NCI-H146 treated with DMSO at 0.1 percent for 48 hours (cell line): ENCODE data around the gene CCNF.
"Not testable (repeated sequence)": the region's sequence is repeated elsewhere in the genome, so short reads cannot be mapped to it uniquely, and the experiment has no call there.

Source experiments
- DNase-seq: peaks from one replicate; lab custom pipeline; 2025; ENCODE audit not compliant: unreplicated experiment; lab: John Stamatoyannopoulos, UW

The CCNF gene

DNA sequence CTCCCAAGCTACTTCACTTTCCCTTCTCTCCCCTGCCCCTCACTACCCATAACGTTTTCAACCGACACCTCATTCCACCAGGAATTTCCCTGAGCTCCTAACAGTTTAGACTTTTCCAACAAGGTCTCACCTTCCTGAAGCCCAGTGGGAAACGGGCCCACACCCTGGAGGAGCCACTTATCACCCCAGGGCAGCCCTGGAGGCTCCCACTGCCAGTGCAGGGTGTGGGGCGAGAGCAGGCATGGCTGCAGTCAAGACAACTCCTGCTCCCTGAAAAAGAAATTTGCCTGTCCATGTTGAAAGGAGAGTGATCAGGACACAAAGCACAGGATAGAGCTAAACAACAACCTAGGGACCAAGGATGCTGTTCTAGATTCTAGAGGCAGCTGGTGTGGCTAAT, 1.7 kb upstream of the CCNF start:
- DNase-seq: no peak

DNA sequence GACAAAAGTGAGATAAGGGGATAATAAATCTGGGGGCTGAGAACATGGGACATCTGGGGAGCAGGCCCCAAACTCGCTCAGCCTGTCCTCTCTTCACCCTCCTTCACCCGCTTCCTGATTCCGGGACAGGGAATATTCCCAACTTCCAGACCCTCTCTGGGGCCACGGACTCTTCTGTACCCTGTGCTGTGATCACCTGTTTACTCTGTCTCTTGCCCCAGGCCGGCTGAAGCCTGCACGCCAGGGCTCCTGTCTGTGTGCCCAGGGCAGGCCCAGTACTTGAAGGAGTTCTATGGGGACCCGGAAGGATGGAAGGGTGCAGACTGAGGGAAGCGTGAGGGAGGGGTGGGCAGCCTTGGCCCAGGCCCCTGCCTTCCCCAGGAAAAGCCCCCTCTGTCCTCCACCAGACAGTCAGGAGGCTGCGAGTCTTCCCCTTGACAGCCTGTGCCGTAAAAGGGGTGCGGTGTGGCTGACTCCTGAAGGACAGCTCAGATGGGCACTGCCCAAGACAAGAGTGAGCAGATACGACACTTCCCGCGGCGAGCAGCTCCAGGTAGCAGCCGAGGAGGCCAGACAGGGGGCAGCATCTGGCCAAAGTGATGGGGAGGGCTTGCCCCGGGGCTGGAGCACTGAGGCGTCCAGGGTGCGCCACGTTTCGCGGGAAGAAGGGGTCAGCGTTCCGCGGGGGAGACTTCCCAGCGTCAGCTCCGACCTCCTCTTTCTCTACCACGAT, 1.0 kb upstream of the CCNF start:
- peak; percentile 63 for DNase-seq

DNA sequence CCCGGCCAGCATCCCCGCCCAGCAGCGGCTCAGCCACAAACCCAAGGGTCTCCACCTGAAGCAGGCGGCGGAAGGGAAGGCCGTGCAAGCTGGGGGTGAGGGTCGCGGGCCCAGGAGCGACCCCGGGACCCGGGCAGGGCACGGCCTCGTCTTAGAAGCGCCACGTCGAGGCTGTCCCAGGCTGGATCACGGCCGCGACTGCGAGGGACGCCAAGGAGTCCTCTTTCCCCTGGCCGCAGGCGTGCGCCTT, 538 bp upstream of the CCNF start:
- no peak for DNase-seq

DNA sequence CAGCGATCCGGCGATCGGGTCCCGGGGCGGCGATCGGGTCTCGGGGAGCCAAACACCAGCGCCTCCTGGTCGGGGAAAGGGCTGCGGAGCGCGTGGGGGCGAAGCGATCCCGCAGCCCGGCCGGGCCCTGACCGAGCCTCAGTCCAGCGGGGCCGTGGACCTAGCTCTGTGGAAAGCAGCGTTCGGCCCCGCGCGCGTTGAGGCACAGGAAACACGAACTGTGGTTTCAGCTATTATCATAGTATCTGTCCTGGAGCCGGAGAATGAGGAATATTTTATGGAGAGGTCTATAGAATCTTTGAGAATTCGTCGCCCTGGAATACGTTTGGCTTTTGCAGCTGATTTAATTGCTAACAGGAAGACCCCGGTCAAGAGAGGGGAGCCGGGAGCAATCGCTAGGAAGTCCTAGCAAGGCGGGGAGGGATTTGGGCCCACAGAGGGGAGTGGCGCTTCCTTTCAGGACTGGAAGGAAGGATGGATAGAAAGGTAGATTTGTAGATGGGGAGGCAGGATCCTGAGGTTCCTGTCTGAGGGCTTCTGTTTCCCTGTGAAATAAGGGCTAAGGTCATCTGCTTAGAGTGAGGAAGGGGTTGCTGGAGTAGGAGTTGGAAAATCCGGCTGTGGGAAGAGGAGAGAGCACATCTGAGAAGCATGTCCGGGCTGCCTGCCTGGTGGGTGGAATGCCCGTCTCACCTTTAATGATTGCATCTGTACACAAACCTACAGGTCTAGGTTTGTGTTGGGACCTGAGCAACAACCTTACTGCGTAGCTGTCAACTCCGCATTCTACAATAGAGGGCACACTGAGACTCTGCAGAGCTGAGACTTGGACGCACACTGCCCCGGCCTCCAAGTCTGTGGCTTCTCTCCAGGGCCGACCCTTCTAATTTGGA, 770 bp downstream of the CCNF start:
- DNase-seq: no peak

DNA sequence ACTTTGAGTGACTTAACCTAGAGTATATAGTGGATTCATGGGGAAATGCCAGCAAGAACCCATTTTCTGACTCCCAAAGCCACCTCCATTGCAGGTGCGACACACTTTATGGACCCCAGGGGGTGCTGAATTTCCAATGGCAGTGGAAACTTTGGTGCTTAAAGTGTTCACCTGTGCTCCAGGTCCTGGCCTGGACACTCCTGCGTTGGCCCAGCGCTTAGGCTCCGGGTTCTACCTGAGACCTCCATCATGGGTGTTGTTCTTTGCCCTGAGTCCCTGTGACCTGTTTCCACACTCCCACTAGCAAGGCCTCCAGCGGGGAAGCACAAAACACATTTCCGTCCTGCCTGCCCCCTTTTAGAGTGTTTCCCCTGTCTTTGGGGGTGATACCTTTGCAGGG, 3.0 kb downstream of the CCNF start:
- DNase-seq: no peak

DNA sequence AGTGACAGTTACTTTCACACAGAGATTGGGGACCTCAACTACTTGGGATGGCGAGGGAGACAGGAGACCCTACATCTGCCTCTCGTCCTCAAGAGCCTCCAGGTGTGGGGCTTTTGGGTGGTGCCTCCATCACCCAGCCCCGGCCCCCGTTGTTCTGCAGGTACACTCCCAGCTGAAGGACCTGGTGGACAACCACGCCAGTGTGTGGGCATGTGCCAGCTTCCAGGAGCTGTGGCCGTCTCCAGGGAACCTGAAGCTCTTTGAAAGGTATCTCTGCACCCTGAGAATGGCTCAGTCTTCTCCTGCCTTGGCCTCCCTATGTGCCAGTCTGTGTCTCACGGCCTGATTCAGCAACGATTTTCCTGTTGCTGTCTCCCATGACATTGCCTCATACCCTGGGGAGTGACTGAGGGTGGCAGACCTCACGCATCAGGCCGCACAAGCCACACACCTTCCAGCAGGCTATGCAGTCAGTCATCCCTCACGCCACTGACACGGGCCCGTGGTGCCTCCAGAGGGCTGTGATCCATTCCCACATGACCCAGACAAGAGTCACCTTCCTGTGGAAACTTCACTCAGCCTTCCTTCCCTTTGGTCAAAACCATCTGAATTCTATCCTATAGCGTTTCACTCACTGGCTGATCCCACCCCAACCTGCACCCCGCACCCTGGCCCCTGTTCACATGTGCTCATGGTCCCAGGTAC, 3.7 kb downstream of the CCNF start:
- DNase-seq: no peak

DNA sequence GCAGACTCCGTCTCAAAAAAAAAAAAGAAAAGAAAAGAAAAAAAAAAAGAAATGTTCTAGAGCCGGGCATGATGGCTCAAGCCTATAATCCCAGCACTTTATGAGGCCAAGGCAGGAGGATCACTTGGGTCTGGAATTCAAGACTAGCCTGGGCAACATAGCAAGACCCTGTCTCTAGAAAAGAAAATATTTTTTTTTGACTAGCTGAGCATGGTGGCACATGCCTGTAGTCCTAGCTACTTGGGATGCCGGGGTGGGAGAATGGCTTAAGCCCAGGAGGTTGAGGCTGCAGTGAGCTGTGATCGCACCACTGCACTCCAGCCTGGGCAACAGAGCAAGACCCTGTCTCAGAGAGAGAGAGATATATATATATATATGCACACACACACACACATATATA, 6.0 kb downstream of the CCNF start:
- not testable (repeated sequence) for DNase-seq

DNA sequence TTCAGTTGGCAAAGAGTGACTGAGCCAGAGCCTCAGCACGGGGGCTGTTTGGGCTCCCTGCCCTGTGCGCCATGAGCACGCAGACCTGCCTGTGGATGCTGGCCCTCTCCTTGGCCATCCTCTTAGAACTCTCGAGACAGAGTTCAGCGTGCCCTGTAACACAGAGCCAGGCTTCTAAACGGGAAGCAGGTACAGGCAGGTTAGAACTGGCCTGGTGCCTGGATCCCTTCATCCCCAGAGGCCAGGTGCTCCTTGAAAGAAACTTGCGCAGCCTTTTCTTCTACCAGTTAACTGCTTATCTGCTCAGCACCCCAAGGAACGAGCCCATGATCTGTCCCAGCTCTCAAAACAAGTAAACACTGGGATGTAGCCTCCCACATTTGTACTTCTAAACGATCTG, 6.9 kb downstream of the CCNF start:
- no peak for DNase-seq

DNA sequence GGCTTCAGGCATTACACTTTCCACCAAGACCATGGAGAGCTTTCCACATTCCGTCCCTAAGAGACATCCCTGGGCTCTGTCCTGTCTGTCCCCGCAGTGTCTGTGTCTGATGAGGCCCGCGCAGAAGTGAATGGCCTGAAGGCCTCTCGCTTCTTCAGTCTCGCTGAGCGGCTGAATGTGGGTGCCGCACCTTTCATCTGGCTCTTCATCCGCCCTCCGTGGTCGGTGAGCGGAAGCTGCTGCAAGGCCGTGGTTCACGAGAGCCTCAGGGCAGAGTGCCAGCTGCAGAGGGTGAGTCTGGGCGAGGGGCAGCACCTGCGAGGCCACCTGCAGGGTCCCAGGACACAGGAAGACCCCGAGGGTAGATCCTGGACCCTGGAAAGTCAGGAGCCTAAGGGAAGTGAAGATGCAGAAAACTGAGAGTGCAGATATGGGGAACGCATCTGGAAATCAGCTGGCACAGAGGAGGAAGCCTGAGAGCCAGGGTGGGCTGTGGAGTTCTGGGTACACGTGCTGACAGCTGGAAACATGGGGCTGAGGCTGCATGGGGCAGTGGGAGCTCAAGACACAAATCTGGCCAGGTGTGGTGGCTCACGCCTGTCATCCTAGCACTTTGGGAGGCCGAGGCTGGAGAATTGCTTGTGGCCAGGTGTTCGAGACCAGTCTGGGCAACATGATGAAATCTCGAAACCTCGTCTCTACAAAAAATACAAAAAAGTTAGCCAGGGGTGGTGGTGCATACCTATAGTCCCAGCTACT, 8.0 kb downstream of the CCNF start:
- DNase-seq: no peak

DNA sequence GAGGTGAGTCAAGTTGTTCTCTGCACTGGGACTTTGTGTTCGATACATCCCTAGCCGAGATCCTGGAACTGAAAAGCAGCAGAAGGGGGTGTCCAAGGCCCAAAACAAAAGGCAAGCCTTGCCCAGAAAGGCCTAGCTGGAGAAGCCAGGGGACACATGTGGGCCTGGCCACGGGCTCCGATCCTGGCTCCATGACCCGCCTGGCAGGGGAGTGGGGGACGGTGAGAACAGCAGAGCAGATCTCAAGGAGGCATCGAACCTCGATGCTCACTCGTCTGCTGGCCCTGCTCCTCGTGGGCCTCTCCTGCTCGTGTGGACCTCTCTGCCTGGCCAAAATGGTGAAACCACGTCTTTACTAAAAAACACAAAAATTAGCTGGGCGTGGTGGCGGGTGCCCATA, 8.9 kb downstream of the CCNF start:
- no peak for DNase-seq

DNA sequence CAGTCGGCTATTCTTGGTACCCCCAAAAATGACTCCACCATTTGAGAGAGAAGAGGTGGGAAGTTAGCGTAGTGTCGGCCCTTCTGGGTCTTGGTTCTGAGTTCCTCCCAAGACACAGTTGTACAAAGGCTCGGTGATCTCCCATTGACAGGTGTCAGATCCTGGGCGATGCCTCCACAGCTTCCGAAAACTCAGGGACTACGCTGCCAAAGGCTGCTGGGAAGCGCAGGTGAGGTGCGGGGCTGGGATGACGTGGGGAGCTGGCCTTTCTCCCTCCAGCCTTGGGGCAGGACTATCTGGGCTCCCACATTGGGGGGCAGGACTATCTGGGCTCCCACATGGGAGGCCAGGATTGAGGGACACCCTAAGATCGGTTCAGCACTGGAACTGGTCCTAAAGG, 10.4 kb downstream of the CCNF start:
- DNase-seq: no peak

DNA sequence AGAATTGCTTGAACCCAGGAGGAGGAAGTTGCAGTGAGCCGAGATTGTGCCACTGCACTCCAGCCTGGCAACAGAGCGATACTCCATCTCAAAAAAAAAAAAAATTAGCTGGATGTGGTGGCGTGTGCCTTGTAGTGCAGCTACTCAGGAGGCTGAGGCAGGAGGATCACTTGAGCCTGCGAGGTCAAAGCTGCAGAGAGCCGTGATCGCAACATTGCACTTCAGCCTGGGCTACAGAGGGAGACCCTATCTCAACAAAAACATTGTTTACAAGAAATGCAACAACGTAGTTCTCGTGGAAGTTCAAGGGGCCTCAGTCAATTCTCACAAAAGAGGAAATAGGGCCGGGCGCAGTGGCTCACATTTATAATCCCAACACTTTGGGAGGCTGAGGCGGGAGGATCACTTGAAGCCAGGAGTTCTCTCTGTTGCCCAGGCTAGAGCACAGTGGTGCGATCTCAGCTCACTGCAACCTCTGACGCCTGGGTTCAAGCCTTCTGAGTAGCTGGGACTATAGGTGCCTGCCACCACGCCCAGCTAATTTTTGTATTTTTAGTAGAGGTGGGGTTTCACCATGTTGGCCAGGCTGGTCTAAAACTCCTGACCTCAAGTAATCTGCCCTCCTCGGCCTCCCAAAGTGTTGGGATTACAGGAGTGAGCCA, 12.0 kb downstream of the CCNF start:
- DNase-seq: not testable (repeated sequence)

DNA sequence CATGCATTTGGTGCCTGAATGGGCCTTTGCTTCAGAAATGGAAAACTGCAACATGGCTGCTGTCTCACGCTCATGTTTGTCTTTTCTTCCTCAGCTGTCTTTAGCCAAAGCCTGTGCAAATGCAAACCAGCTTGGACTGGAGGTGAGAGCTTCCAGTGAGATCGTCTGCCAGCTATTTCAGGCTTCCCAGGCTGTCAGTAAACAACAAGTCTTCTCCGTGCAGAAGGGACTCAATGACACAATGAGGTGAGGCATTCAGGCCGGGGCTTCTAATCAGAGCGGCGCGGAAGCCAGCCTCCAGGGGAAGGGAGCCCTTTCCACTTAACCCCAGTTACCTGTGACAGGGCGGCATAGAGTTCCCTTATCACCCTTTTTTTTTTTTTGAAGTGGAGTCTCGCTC, 14.3 kb downstream of the CCNF start:
- no peak for DNase-seq

DNA sequence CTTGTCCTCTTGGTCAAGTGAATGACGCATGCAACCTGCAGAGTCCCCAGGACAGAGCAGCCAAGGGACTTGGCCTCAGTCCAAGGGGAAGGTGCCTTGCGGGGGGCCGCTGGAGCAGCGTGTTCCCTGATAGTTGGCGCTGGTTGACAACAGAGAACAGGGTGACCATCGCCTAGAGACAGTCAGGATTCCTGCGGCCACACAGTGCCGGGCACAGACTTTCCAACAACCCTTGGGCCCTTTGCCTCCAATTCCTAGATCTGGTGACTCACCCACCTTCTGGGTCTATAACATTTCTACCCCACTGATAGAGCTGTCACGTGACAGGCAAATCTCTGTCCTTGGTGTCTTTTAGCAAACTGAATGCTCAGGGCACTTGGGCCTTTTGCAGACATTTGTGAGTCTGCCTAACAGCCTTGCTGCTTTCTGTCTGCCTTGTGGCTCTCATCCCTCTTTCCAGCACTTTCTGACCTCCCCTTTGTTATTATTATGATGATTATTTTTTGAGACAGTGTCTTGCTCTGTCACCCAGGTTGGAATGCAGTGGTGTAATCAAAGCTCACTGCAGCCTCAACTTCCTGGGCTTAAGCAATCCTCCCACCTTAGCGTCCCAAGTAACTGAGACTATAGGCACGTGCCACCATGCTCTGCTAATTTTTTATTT, 18.8 kb downstream of the CCNF start:
- DNase-seq: no peak

DNA sequence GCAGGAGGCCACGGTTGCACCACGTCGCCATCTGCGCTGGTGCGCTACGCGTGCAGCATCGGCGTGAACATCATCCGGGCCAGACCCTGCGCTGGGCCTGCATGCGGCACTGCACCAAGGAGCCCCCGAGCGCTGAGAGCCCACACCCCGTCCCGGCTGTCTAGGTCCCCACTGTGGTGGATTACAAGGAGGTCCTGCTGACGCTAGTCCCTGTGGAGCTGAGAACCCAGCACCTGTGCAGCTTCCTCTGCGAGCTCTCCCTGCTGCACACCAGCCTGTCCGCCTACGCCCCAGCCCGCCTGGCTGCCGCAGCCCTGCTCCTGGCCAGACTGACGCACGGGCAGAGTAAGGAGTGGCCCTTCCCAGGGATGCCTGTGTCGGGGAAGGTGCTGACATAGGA, 19.9 kb downstream of the CCNF start:
- DNase-seq: no peak

DNA sequence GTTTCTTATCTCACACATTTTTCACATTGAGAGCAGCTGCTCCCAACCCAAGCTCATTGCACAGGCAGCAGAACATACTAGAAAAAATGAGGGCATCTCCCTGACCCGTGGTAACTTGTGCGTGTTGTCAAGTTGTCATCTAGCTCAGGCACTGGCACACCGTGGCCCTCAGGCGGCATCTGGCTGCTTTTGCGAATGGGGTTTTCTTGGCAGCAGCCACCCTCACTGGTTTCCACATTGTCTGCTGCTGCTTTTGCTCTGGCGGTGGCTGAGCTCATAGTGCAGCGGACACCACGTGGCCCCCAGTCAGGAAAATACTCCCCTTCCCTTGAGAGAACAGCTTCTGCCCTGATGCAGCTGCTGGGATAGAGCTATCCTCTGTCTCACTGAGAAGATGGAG, 21.3 kb downstream of the CCNF start:
- DNase-seq: no peak

DNA sequence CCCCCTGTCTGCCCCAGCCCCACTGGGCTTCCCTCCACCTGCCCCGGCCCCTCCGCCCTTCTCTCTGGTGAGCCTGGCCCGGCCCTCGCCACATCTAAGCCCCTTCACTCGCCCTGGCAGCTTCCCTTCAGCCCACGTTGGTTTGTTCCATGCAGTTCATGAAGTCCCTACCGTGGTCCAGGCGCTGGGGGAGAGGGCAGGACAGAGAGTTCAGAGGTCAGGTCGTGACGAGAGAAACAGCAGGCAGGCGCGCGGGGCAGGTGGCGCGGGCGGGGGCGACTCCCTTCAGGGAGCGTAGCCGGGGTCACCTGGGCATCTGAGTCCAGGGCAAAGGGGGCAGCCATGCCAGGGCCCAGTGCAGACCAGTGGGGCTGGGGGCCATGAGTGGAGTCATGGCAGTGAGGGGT, 21.7 kb downstream of the CCNF start:
- DNase-seq: no peak

DNA sequence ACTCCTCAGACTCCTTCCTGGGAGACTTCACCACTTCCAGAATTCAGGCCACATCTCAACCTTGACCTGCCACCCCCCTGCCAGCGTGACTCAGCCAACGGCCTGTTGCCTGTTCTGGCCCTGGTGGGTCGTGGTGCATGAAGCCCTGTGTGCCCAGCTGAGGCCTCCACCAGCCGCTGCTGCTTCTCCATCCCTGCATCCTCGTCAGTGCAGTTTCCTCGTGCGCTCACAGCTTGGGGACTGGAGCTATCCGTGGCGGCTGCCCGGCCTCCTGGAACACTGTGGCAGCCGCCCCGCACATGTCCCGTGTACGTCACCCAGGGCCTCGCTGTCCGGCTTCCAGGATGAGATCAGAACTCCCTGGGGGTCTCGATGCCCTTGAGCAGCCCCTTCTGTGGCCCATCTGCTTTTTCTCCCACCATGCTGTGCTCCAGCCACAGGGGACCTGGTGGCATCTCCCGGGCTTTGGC, 22.6 kb downstream of the CCNF start:
- DNase-seq: no peak

DNA sequence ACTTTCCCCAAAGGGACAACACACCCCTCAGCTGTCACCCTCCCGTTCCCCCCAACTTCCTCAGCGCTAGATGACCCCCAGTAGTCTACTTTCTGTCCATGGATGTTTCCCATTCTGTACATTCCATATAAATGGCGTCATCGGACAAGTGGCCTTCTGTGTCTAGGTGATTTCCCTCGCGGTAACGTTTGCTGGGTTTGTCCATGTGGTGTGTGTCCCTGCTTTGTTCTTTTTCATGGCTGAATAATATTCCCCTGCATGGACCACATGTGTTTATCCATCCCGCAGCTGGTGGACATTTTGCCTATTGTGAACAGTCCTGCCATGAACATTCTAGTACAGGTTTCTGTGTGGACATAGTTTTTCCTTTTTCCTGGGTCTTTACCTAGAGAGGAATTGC, 23.4 kb downstream of the CCNF start:
- DNase-seq: no peak
